ENCODE measurements around the gene GPX6.

Gene GPX6

GRCh38 chr6:28515676-28516075 lies at the start of gene GPX6:
Gene GPX6, minus strand, starts transcription at chr6:28515793. Its CDS starts 50 bp downstream, at chr6:28515743.
- DNase-seq (ENCODE audit: low read depth), result no peak

- no peak for DNase-seq (ENCODE audit: low read depth)
Measured at GRCh38 chr6:28563430-28564095, 48.0 kb upstream of the GPX6 start.

GRCh38 chr6:28558629-28559028 lies 43.0 kb upstream of the GPX6 start:
- no peak for DNase-seq (ENCODE audit: low read depth)

GRCh38 chr6:28555136-28555535 lies 39.5 kb upstream of the GPX6 start:
- DNase-seq (ENCODE audit: low read depth), result no peak

- DNase-seq (ENCODE audit: low read depth), result no peak
Measured at GRCh38 chr6:28553986-28554881, 38.6 kb upstream of the GPX6 start.

GRCh38 chr6:28553384-28553985 lies 37.9 kb upstream of the GPX6 start:
- DNase-seq (ENCODE audit: low read depth), result no peak

GRCh38 chr6:28551891-28552666 lies 36.5 kb upstream of the GPX6 start:
- no peak for DNase-seq (ENCODE audit: low read depth)

GRCh38 chr6:28547003-28547402 lies 31.4 kb upstream of the GPX6 start:
- peak; percentile 37 for DNase-seq (ENCODE audit: low read depth)

- no peak for DNase-seq (ENCODE audit: low read depth)
Measured at GRCh38 chr6:28545955-28546354, 30.4 kb upstream of the GPX6 start.

GRCh38 chr6:28543651-28544610 lies 28.3 kb upstream of the GPX6 start:
- DNase-seq (ENCODE audit: low read depth), result no peak

- peak; percentile 34 for DNase-seq (ENCODE audit: low read depth)
Measured at GRCh38 chr6:28542440-28543296, 27.1 kb upstream of the GPX6 start.

GRCh38 chr6:28541996-28542395 lies 26.4 kb upstream of the GPX6 start:
- no peak for DNase-seq (ENCODE audit: low read depth)

- no peak for DNase-seq (ENCODE audit: low read depth)
Measured at GRCh38 chr6:28537509-28538140, 22.0 kb upstream of the GPX6 start.

- no peak for DNase-seq (ENCODE audit: low read depth)
Measured at GRCh38 chr6:28537065-28537464, 21.5 kb upstream of the GPX6 start.

GRCh38 chr6:28534875-28535274 lies 19.3 kb upstream of the GPX6 start:
- DNase-seq (ENCODE audit: low read depth), result no peak

- DNase-seq (ENCODE audit: low read depth), result no peak
Measured at GRCh38 chr6:28534306-28534705, 18.7 kb upstream of the GPX6 start.

GRCh38 chr6:28531479-28532128 lies 16.0 kb upstream of the GPX6 start:
- no peak for DNase-seq (ENCODE audit: low read depth)

GRCh38 chr6:28530777-28531176 lies 15.2 kb upstream of the GPX6 start:
- no peak for DNase-seq (ENCODE audit: low read depth)

GRCh38 chr6:28525496-28526039 lies 10.0 kb upstream of the GPX6 start, which contains the start of gene GPX5:
Gene GPX5, plus strand, starts transcription at chr6:28525881. Its CDS starts 133 bp downstream, at chr6:28526014.
- no peak for DNase-seq (ENCODE audit: low read depth)
